Tibial nerve (tissue), 3 donors: ENCODE measurements around the gene ADAMTSL1.

Source experiments
- CTCF ChIP-seq, 5 experiments: fragments of 200-600 bp in 3 of 5; fragments of 450-650 bp in 2 of 5; sonication (generic) in 3 of 5; IDR thresholded peaks; one replicate each; pipeline ENCODE4 v1.5.1; 2016 to 2019; ENCODE audit warnings: antibody characterized with exemption in 5 of 5, mild to moderate bottlenecking in 3 of 5, moderate library complexity in 2 of 5
- POLR2A ChIP-seq, 2 donors: fragments of 450-650 bp; IDR thresholded peaks; one replicate each; pipeline ENCODE4 v1.6.1; 2017; ENCODE audit warnings: antibody characterized with exemption in 2 of 2, mild to moderate bottlenecking in 2 of 2, moderate library complexity in 2 of 2

GRCh38 chr9:18459962-18460584 is 13.9 kb upstream of the ADAMTSL1 start:
- TF ChIP-seq CTCF (IDR thresholded peaks at IDR 0.05) = no peak
- no peak for TF ChIP-seq POLR2A (IDR thresholded peaks at IDR 0.05)
